HG02973 (cell line): ENCODE measurements around the gene JAGN1.
"Not testable (repeated sequence)": the region's sequence is repeated elsewhere in the genome, so short reads cannot be mapped to it uniquely, and the experiment has no call there.

ENCODE experiments used
- ATAC-seq: cut with Tn5 transposase; IDR thresholded peaks from one replicate; pipeline ENCODE4 v1.9.1; 2021; ENCODE audit warnings: moderate library complexity; ENCODE audit not compliant: unreplicated experiment

JAGN1 gene

DNA sequence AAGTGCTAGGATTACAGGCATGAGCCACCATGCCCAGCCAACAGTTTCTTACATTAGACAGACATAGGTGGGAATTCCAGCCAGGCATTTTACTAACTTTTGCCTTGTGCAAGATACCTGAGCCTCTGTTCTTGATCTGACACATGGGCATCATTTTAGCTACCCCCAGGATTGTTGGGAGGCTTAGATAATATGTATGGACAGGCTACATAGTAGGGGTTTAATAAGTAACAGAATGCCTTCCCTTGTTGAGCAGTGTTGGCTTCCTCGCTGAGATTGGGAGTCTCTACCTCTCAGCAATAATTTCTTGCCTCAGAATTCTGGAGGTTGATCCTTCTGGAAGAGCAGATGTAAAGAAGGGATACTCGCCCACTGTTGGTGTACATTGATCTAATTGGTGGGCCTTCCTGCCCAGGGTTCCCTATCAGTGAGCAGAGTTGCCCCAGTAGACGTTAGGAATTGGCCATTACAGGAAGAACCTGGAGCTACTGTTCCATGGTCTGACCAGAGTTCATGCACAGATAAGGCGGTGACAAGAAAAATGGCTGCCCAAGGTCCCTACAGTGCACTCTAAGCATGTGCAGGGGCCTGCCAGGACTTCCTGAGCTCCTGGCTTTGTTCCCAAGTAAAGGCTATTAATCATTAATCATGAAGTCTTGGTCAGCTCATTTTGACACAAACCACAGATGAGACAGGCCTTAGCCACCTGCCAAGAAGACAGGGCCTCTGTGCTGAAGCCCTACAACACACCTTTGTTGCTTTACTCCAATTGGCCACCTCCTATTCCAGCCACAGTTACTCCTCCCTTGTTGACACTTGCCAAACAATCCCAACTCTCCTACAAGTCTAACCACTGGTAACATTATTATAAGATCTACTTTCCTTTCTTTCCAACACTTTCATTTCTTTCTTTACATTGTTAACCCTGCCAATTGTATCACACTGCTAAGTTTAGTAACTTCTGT lies 7.3 kb downstream of the JAGN1 start:
- no peak for ATAC-seq

GRCh38 chr3:9898467-9899241 lies 8.2 kb downstream of the JAGN1 start:
- ATAC-seq: no peak

GRCh38 chr3:9899289-9899791 lies 8.9 kb downstream of the JAGN1 start:
- no peak for ATAC-seq

GRCh38 chr3:9900965-9901415 lies 10.6 kb downstream of the JAGN1 start:
- ATAC-seq: not testable (repeated sequence)

DNA sequence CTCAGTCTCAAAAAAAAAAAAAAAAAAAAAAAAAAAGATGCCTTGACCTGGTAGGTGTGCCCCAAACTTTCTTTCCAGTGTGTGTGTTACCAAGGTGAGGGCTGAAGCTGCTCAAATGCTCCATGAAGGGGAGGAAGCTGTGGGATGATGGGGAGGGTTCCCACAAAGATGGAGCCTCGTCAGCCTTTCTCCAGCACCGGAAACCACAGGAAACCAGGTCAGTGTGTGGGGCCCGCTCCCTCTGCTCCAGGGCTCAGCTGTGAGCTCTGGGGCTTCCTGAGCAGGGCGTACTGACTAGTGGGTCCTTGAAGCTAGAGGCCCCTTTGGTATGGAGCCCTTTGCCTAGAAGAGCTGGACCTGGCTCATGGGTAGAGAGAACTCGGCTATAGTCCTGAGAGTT lies 11.6 kb downstream of the JAGN1 start:
- ATAC-seq: no peak

DNA sequence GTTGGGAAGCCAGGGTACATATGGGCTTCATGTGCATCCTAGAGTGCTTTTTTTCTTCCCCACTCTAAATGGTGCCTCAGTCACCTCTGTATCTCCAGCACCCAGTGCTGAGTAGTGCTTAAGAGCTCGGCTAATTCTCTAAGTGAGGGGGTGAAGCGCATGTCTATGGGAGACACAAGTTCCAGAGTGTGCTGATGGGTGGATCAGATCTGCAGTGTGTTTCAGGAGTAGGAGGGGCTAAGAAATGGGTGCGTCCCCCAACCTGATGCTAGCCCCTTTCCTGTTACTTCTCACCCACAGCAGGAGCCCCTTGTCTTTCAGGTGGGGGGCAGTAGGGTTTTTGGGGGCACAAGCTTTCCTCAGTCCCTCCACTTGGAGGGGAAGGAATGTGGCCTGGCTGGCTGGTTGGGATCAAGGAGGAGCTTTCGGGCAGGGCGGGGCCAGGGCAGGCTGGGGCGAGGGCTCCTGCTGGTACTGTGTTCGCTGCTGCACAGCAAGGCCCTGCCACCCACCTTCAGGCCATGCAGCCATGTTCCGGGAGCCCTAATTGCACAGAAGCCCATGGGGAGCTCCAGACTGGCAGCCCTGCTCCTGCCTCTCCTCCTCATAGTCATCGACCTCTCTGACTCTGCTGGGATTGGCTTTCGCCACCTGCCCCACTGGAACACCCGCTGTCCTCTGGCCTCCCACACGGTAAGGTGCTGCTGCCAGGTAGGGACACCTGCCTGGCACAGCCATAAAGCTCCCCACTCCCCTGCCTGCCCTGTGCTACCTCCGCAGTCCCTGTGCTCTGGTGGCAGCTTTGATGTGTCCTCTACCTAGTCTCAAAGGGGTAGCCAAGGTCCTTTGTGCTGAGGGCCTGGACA lies 12.2 kb downstream of the JAGN1 start, which contains the start of gene IL17RE:
Gene IL17RE (plus strand): TSS at position 477 of the 866 bp plus-strand sequence. CDS start 85 bp downstream, at position 562.
- no peak for ATAC-seq

GRCh38 chr3:9903238-9903624 lies 12.8 kb downstream of the JAGN1 start:
- no peak for ATAC-seq

GRCh38 chr3:9903904-9904303 lies 13.5 kb downstream of the JAGN1 start:
- no peak for ATAC-seq

GRCh38 chr3:9906480-9906879 lies 16.1 kb downstream of the JAGN1 start:
- no peak for ATAC-seq

- no peak for ATAC-seq
Measured at GRCh38 chr3:9908286-9908685, 17.9 kb downstream of the JAGN1 start.

GRCh38 chr3:9909221-9910013 lies 19.0 kb downstream of the JAGN1 start:
- no peak for ATAC-seq

- no peak for ATAC-seq
Measured at GRCh38 chr3:9911863-9912262, 21.5 kb downstream of the JAGN1 start.

DNA sequence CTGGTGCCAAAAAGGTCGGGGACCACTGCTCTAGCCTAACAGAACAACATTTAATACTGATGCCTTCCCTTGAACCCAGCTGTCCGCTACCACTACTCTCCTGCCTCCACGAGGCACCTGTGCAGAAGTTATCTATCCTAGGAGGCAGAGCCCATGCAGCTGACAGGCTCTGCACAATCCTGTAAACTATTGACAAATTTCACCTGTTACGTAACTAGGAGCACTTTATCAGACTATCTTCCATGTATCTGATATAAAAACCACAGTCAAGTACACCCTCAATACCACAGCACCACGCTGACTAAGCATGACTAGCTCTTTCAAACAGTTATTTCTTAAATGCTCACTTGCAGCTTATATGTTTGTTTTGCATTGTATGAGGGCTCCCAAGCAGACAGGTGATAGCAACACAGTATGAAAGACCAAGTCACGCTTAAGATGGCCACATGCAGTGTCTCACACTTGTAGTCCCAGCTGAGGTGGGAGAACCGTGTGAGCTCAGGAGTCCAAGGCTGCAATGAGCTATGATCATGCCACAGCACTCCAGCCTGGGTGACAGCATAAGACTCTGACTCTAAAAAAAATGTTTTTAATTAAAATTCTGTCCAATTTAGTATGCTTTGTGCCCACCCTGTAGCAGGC lies 22.0 kb downstream of the JAGN1 start:
- ATAC-seq: no peak

- ATAC-seq: no peak
Measured at GRCh38 chr3:9913601-9914000, 23.2 kb downstream of the JAGN1 start.

DNA sequence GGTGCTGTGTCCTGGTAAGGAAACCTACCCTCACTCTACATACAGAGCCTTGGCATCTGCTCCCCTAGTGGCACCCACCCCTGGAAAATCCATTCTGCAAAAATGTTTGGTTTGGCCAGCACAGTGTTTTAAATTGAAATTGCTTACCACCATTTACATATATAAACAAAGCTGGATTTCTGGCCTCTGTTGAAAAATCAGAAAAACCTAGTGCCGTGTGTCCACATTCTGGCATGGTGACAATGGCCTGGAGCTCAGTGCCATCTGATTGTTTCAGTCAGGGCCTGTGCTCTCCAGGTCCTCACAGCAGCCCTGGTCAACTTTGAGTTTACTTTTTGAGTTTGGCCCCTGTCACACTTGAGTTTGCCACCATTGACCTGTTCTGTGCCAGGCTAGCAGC lies 23.6 kb downstream of the JAGN1 start:
- ATAC-seq: no peak

DNA sequence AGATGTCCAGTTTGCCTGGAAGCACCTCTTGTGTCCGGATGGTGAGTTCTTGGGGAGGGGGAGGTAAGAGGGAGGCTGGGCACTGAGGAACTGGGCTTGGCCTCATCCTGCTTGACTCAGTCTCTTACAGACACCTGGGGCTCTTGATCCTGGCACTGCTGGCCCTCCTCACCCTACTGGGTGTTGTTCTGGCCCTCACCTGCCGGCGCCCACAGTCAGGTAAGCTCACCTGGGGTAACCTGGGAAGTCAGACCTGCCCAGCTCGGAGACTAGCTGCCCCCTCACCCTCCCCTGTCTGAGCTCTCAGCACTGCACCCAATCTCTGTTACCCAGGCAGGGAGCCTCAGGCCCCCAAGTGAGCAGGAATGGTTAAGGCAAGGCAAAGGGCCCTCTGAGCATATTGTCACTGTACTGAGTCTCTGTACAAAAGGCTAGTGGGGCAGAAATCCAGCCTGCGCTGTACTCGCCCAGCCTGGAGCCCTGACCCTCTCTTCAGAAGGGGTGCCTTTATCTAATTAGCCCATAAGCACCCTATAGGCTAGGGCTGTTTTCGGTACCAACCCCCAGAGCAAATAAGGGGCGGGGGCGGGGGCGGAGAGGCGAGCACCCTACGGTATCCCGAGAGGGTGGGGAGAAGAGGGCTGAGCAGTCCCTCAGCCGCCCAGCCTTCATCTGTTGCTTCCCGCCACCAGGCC lies 24.3 kb downstream of the JAGN1 start:
- no peak for ATAC-seq

GRCh38 chr3:9915254-9916141 lies 25.1 kb downstream of the JAGN1 start:
- no peak for ATAC-seq

DNA sequence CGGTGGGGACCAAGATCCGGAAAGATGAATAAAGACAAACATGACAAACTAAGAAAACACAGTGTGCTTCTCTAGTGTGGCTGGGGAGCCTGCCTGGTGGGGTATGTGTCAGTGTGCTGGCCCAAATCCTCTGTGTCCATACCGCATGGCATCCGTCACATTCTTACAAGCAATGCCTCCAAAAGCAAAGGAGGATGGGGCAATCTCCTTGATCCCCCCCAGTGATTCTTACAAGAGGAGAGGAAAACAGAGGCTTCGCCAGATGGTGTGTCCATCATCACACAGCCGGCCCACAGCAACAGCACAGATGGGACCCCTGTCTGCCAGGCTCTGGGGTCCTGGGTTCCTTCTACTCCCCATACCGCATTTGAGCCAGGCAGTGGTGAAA lies 25.9 kb downstream of the JAGN1 start:
- no peak for ATAC-seq
